OCI-LY3 (cell line): ENCODE measurements around the gene NXF1.

Source experiments
- H2AFZ ChIP-seq: fragments of 200-600, 300-600 bp; shearing (Covaris generic); 2 replicates; pipeline ENCODE4 v1.6.0; 2014; ENCODE audit warnings: antibody characterized with exemption, low read depth, low read length
- H3K27ac ChIP-seq: fragments of 200-600, 300-600 bp; sonication (generic); 2 replicates; pipeline ENCODE4 v1.5.1; 2014; ENCODE audit warnings: mild to moderate bottlenecking, low read length, moderate library complexity, mixed read lengths
- H3K27me3 ChIP-seq: fragments of 200-600, 300-600 bp; sonication (generic); 2 replicates; pipeline ENCODE4 v1.6.1; 2014; ENCODE audit warnings: low read depth, low read length, mixed read lengths
- H3K36me3 ChIP-seq: fragments of 200-600, 300-600 bp; sonication (generic); replicated peaks from 2 replicates; pipeline ENCODE3; 2014; ENCODE audit warnings: low read depth, low read length, mixed read lengths
- H3K4me1 ChIP-seq: fragments of 300-600, 200-600 bp; sonication (generic); 2 replicates; pipeline ENCODE4 v1.6.1; 2014; ENCODE audit warnings: low read length, mixed read lengths
- H3K4me2 ChIP-seq: fragments of 200-600, 300-600 bp; sonication (generic); 2 replicates; pipeline ENCODE4 v1.6.1; 2014; ENCODE audit warnings: low read length, mixed read lengths
- H3K4me3 ChIP-seq: fragments of 300-600, 200-600 bp; sonication (generic); 2 replicates; pipeline ENCODE4 v1.5.1; 2014; ENCODE audit warnings: antibody characterized with exemption, mild to moderate bottlenecking, low read length, moderate library complexity
- H3K79me2 ChIP-seq: fragments of 300-600, 200-600 bp; shearing (Covaris generic); 2 replicates; pipeline ENCODE4 v1.6.1; 2014; ENCODE audit warnings: mild to moderate bottlenecking, low read length, mixed read lengths
- H3K9ac ChIP-seq: fragments of 300-600, 200-600 bp; shearing (Covaris generic); 2 replicates; pipeline ENCODE4 v1.6.0; 2014; ENCODE audit warnings: mild to moderate bottlenecking, low read length, moderate library complexity
- H3K9me3 ChIP-seq: fragments of 200-600, 300-600 bp; shearing (Covaris generic); 2 replicates; pipeline ENCODE4 v1.6.1; 2014; ENCODE audit warnings: low read length, mixed read lengths; ENCODE audit not compliant: insufficient read depth
- H4K20me1 ChIP-seq: fragments of 200-600, 300-600 bp; sonication (generic); 2 replicates; pipeline ENCODE4 v1.6.1; 2016; ENCODE audit warnings: low read length, mixed read lengths; ENCODE audit not compliant: insufficient read depth
- CTCF ChIP-seq: fragments of 200-600, 300-600 bp; sonication (generic); IDR thresholded peaks from 2 replicates; pipeline ENCODE4 v1.5.1; 2014; ENCODE audit warnings: antibody characterized with exemption, low read length, low read depth
- EZH2phosphoT487 ChIP-seq: fragments of 200-600 bp; shearing (Covaris generic); IDR thresholded peaks from 2 replicates; pipeline ENCODE4 v1.6.1; 2018; ENCODE audit warnings: antibody characterized with exemption, mixed run types, low read depth

NXF1 gene

GRCh38 chr11:62786318-62787004, 18.8 kb downstream of the NXF1 start:
- H3K9ac ChIP-seq: peak overlapping the region; percentile 88
- H3K9me3 ChIP-seq: no peaks in the 10 kb centered on the region
- peaks cover 42% of the 10 kb centered on the region for H3K79me2 ChIP-seq
- peak overlapping the region; percentile 69 for H3K27ac ChIP-seq
- peak overlapping the region; percentile 86 for H3K4me2 ChIP-seq
- H4K20me1 ChIP-seq: no peaks in the 10 kb centered on the region
- no peak for TF ChIP-seq EZH2phosphoT487
- TF ChIP-seq CTCF: peak; percentile 92
- peak overlapping the region; percentile 79 for H3K4me3 ChIP-seq
- peaks cover 36% of the 10 kb centered on the region for H3K36me3 ChIP-seq
- peaks cover 23% of the 10 kb centered on the region for H3K4me1 ChIP-seq
- H2AFZ ChIP-seq: no peak overlapping the region
- no peaks in the 10 kb centered on the region for H3K27me3 ChIP-seq

- Histone ChIP-seq H3K36me3 (peaks cover 17% of the 10 kb centered on the region), H3K9ac (no peak overlapping the region), H3K4me1 (peaks cover 7% of the 10 kb centered on the region)
Observed at GRCh38 chr11:62782753-62783152, 22.5 kb downstream of the NXF1 start.

GRCh38 chr11:62778441-62778840, 26.8 kb downstream of the NXF1 start:
- Histone ChIP-seq H3K9me3 (no peaks in the 10 kb centered on the region), H3K27ac (no peak overlapping the region), H3K4me1 (no peaks in the 10 kb centered on the region), H3K9ac (no peak overlapping the region), H3K4me3 (no peak overlapping the region), H3K4me2 (no peak overlapping the region), H3K36me3 (peaks cover 22% of the 10 kb centered on the region), H2AFZ (no peak overlapping the region), H3K27me3 (no peaks in the 10 kb centered on the region), H4K20me1 (no peaks in the 10 kb centered on the region), H3K79me2 (0 out of 2 replicates have a peak, but pooled peaks cover 6% of the 10 kb centered on the region)
- no peak for TF ChIP-seq EZH2phosphoT487
- TF ChIP-seq CTCF: no peak

More at GRCh38 chr11:62782753-62783152, 22.5 kb downstream of the NXF1 start:
- Histone ChIP-seq H4K20me1 (no peaks in the 10 kb centered on the region), H3K27ac (no peak overlapping the region), H3K79me2 (peaks cover 5% of the 10 kb centered on the region), H3K4me2 (no peak overlapping the region), H3K4me3 (no peak overlapping the region), H3K27me3 (no peaks in the 10 kb centered on the region), H2AFZ (no peak overlapping the region), H3K9me3 (no peaks in the 10 kb centered on the region)
- no peak for TF ChIP-seq CTCF
- TF ChIP-seq EZH2phosphoT487: no peak

GRCh38 chr11:62777389-62777788, 27.9 kb downstream of the NXF1 start:
- Histone ChIP-seq H3K4me1 (0 out of 2 replicates have a peak, but pooled peaks cover 1% of the 10 kb centered on the region), H2AFZ (no peak overlapping the region), H3K9ac (no peak overlapping the region), H4K20me1 (no peaks in the 10 kb centered on the region), H3K4me3 (no peak overlapping the region), H3K79me2 (peaks cover 9% of the 10 kb centered on the region), H3K9me3 (no peaks in the 10 kb centered on the region), H3K27me3 (no peaks in the 10 kb centered on the region), H3K27ac (no peak overlapping the region), H3K36me3 (peaks cover 16% of the 10 kb centered on the region), H3K4me2 (no peak overlapping the region)
- no peak for TF ChIP-seq CTCF
- no peak for TF ChIP-seq EZH2phosphoT487
